Neuronal stem cell (in vitro differentiated cells): ENCODE data around the gene CCDC195.
"Not testable (repeated sequence)": the region's sequence is repeated elsewhere in the genome, so short reads cannot be mapped to it uniquely, and the experiment has no call there.

Source experiments
- DNase-seq: peaks from one replicate; pipeline ENCODE4 v3.0.0-alpha.2; 2013; ENCODE audit warnings: low spot score
- H2AFZ ChIP-seq: one replicate; pipeline ENCODE4 v1.6.1; 2013; ENCODE audit warnings: mild to moderate bottlenecking, low read length, inconsistent platforms
- H2AK5ac ChIP-seq: 2 replicates; pipeline ENCODE4 v1.6.1; 2013; ENCODE audit warnings: low read depth, mild to moderate bottlenecking, inconsistent platforms, low read length, moderate library complexity, mixed read lengths
- H2BK120ac ChIP-seq: 2 replicates; pipeline ENCODE4 v1.6.1; 2013; ENCODE audit warnings: low read depth, mild to moderate bottlenecking, inconsistent platforms, low read length, moderate library complexity, mixed read lengths
- H2BK12ac ChIP-seq: one replicate; pipeline ENCODE4 v1.6.1; 2013; ENCODE audit warnings: low read length, inconsistent platforms
- H2BK15ac ChIP-seq: 2 replicates; pipeline ENCODE4 v1.6.1; 2013; ENCODE audit warnings: mild to moderate bottlenecking, low read length, inconsistent platforms, mixed read lengths
- H2BK5ac ChIP-seq: one replicate; pipeline ENCODE4 v1.6.1; 2013; ENCODE audit warnings: inconsistent platforms, mild to moderate bottlenecking, low read length, moderate library complexity
- H3K14ac ChIP-seq: one replicate; pipeline ENCODE4 v1.6.1; 2013; ENCODE audit warnings: low read length, inconsistent platforms
- H3K18ac ChIP-seq: 2 replicates; pipeline ENCODE4 v1.6.1; 2013; ENCODE audit warnings: low read length, inconsistent platforms
- H3K23ac ChIP-seq: 2 replicates; pipeline ENCODE4 v1.6.1; 2013; ENCODE audit warnings: low read depth, mild to moderate bottlenecking, mixed read lengths, low read length, inconsistent platforms; ENCODE audit not compliant: poor library complexity
- H3K27ac ChIP-seq: replicated peaks from 3 replicates; pipeline ENCODE4 v1.5.1; 2013; ENCODE audit warnings: low read length, inconsistent platforms
- H3K27me3 ChIP-seq, 3 experiments: 2 replicates each; pipeline ENCODE4 v1.6.1; 2013; ENCODE audit warnings: low read length in 3 of 3, mild to moderate bottlenecking in 2 of 3, inconsistent platforms in 1 of 3, low read depth in 1 of 3, mixed read lengths in 1 of 3, moderate library complexity in 1 of 3; ENCODE audit not compliant: control insufficient read depth in 3 of 3, insufficient read depth in 3 of 3
- H3K36me3 ChIP-seq, 2 donors: replicated peaks in 1 of 2; 2 replicates each; pipeline ENCODE4 v1.6.1; 2013; ENCODE audit warnings: low read length in 2 of 2; ENCODE audit not compliant: control insufficient read depth in 2 of 2, insufficient read depth in 2 of 2
- H3K4ac ChIP-seq: 2 replicates; pipeline ENCODE4 v1.6.1; 2013; ENCODE audit warnings: inconsistent platforms, mild to moderate bottlenecking, low read length, moderate library complexity
- H3K4me1 ChIP-seq, 2 donors: 1 replicate in 1 of 2; 2 replicates in 1 of 2; pipeline ENCODE4 v1.6.1; 2013; ENCODE audit warnings: low read length in 2 of 2, low read depth in 1 of 2; ENCODE audit not compliant: control insufficient read depth in 2 of 2, insufficient read depth in 1 of 2
- H3K4me2 ChIP-seq: one replicate; pipeline ENCODE4 v1.6.1; 2013; ENCODE audit warnings: mild to moderate bottlenecking, low read length, inconsistent platforms; ENCODE audit not compliant: insufficient read depth, poor library complexity, severe bottlenecking
- H3K4me3 ChIP-seq, 2 donors: 2 replicates each; pipeline ENCODE4 v1.5.1; 2013; ENCODE audit warnings: low read length in 2 of 2, mild to moderate bottlenecking in 2 of 2, inconsistent platforms in 1 of 2, moderate library complexity in 1 of 2
- H3K79me1 ChIP-seq: one replicate; pipeline ENCODE4 v1.6.1; 2013; ENCODE audit warnings: low read depth, mild to moderate bottlenecking, inconsistent platforms, low read length, moderate library complexity
- H3K9ac ChIP-seq: one replicate; pipeline ENCODE4 v1.6.1; 2013; ENCODE audit warnings: mild to moderate bottlenecking, low read depth, low read length, inconsistent platforms; ENCODE audit not compliant: poor library complexity
- H3K9me3 ChIP-seq, 2 donors: replicated peaks in 1 of 2; 2 replicates each; pipeline versions ENCODE3 to v1.6.1; 2013; ENCODE audit warnings: low read length in 2 of 2, mild to moderate bottlenecking in 2 of 2, inconsistent platforms in 1 of 2, low read depth in 1 of 2, mixed read lengths in 1 of 2, moderate library complexity in 1 of 2; ENCODE audit not compliant: control insufficient read depth in 2 of 2, insufficient read depth in 1 of 2
- H4K8ac ChIP-seq: one replicate; pipeline ENCODE4 v1.6.1; 2013; ENCODE audit warnings: low read depth, mild to moderate bottlenecking, inconsistent platforms, low read length, moderate library complexity
- H4K91ac ChIP-seq: one replicate; pipeline ENCODE4 v1.6.1; 2013; ENCODE audit warnings: low read length, low read depth, mild to moderate bottlenecking, inconsistent platforms; ENCODE audit not compliant: poor library complexity
- WGBS, 2 donors: extraction: QIAGEN DNeasy Blood & Tissue Kit; methylation state at CpG; one replicate each; pipeline ENCODE4 v1.1.7; 2013; ENCODE audit warnings: missing lambda C conversion rate in 2 of 2, mixed read lengths in 1 of 2; ENCODE audit not compliant: insufficient read length in 2 of 2, insufficient replicate concordance in 1 of 2; ENCODE audit errors: extremely low coverage in 2 of 2; 5-methylcytosine and 5-hydroxymethylcytosine counted together

Gene CCDC195

GRCh38 chr2:224663322-224663721 lies 52.8 kb downstream of the CCDC195 start:
- not testable (repeated sequence) for H2BK15ac ChIP-seq, H3K4me2 ChIP-seq, H3K9ac ChIP-seq, H3K4me3 ChIP-seq, H3K23ac ChIP-seq, H3K4me1 ChIP-seq, H3K79me1 ChIP-seq, H2BK12ac ChIP-seq, DNase-seq, H3K14ac ChIP-seq, H3K4ac ChIP-seq, H3K9me3 ChIP-seq, H4K91ac ChIP-seq, H3K27ac ChIP-seq, H4K8ac ChIP-seq, H2AFZ ChIP-seq, H3K27me3 ChIP-seq, H2BK5ac ChIP-seq, H2AK5ac ChIP-seq, H3K18ac ChIP-seq, H3K36me3 ChIP-seq, H2BK120ac ChIP-seq
- WGBS, 2 donors = no CpG with 5 or more reads among the region's 2 CpGs

GRCh38 chr2:224661708-224662107 lies 54.5 kb downstream of the CCDC195 start:
- H2BK15ac ChIP-seq, H3K4ac ChIP-seq, H3K9me3 ChIP-seq, H3K36me3 ChIP-seq, DNase-seq, H3K4me3 ChIP-seq, H2AFZ ChIP-seq, H3K79me1 ChIP-seq, H2AK5ac ChIP-seq, H3K27ac ChIP-seq, H3K4me2 ChIP-seq, H3K23ac ChIP-seq, H3K9ac ChIP-seq, H2BK5ac ChIP-seq, H2BK12ac ChIP-seq, H4K8ac ChIP-seq, H4K91ac ChIP-seq, H3K27me3 ChIP-seq, H3K18ac ChIP-seq, H2BK120ac ChIP-seq, H3K4me1 ChIP-seq, H3K14ac ChIP-seq: not testable (repeated sequence)
- no CpG with 5 or more reads among the region's 5 CpGs for WGBS, 2 donors

GRCh38 chr2:224659714-224660113 lies 56.5 kb downstream of the CCDC195 start:
- no peaks in the 10 kb centered on the region for H3K4me1 ChIP-seq
- H3K9me3 ChIP-seq = peaks cover 0 to 1% of the 10 kb centered on the region in 2 donors
- H3K4ac ChIP-seq = no peak overlapping the region
- WGBS, 2 donors = no CpG with 5 or more reads among the region's 6 CpGs
- H3K79me1 ChIP-seq = no peaks in the 10 kb centered on the region
- H2BK5ac ChIP-seq = no peak overlapping the region
- no peaks in the 10 kb centered on the region for H3K27me3 ChIP-seq
- H4K91ac ChIP-seq = no peak overlapping the region
- H2AFZ ChIP-seq = no peak overlapping the region
- no peak overlapping the region for H2AK5ac ChIP-seq
- no peak overlapping the region for H3K27ac ChIP-seq
- H4K8ac ChIP-seq = no peak overlapping the region
- H3K36me3 ChIP-seq = no peaks in the 10 kb centered on the region
- no peak overlapping the region for H3K23ac ChIP-seq
- no peak overlapping the region for H3K9ac ChIP-seq
- no peak overlapping the region for H3K14ac ChIP-seq
- DNase-seq = no peak
- no peak overlapping the region for H3K4me2 ChIP-seq
- H2BK12ac ChIP-seq = no peak overlapping the region
- H2BK15ac ChIP-seq = no peak overlapping the region
- no peak overlapping the region for H3K4me3 ChIP-seq
- no peak overlapping the region for H3K18ac ChIP-seq
- H2BK120ac ChIP-seq = no peak overlapping the region

GRCh38 chr2:224658780-224659405 lies 57.3 kb downstream of the CCDC195 start:
- no peak overlapping the region for H2BK15ac ChIP-seq
- no peak overlapping the region for H2BK5ac ChIP-seq
- no peak overlapping the region for H3K27ac ChIP-seq
- H3K9me3 ChIP-seq = no peaks in the 10 kb centered on the region
- H3K23ac ChIP-seq = no peak overlapping the region
- no peaks in the 10 kb centered on the region for H3K79me1 ChIP-seq
- no peak overlapping the region for H4K91ac ChIP-seq
- no peak overlapping the region for H2AFZ ChIP-seq
- no peak overlapping the region for H3K4me3 ChIP-seq
- no peaks in the 10 kb centered on the region for H3K4me1 ChIP-seq
- H4K8ac ChIP-seq = no peak overlapping the region
- no peak overlapping the region for H2AK5ac ChIP-seq
- H3K27me3 ChIP-seq = no peaks in the 10 kb centered on the region
- H3K18ac ChIP-seq = no peak overlapping the region
- H3K9ac ChIP-seq = no peak overlapping the region
- no peak overlapping the region for H3K14ac ChIP-seq
- no peaks in the 10 kb centered on the region for H3K36me3 ChIP-seq
- no peak overlapping the region for H2BK120ac ChIP-seq
- no peak overlapping the region for H3K4ac ChIP-seq
- DNase-seq = no peak
- H3K4me2 ChIP-seq = no peak overlapping the region
- H2BK12ac ChIP-seq = no peak overlapping the region
